Activated CD8-positive, alpha-beta memory T cell treated with anti-CD3 and anti-CD28 coated beads, Interleukin-2, amount 50 U/mL, for 24 hours (primary cell): ENCODE data around the gene C17orf114.
A peak's percentile ranks its signal among the peaks of the same experiment; 100 is the strongest.

ENCODE experiments used
- DNase-seq: peaks from one replicate; pipeline ENCODE4 v3.0.0-alpha.2; 2020; ENCODE audit errors: extremely low read depth

The C17orf114 gene

GRCh38 chr17:4823373-4824089, 21.4 kb upstream of the C17orf114 start:
- DNase-seq: no peak

DNA sequence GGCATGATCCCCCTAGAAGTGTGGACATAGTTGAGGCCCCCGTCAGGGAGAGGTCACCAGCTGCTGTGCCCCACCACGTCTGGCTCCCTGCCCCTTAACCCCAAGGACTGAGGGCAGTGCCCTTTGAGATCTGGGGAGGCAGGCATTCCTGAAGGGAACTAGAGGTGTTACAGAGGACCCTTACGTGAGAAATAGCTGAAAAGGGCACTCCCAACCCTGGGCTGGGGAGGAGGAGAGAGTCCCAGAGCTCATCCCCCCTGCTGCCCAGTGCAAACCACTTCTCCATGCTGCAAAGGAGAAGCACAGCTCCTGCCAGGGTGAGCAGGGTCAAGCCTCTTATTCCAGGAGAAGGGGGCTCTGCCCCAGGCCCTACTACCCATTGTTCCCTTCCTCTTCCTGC, 20.7 kb upstream of the C17orf114 start:
- DNase-seq: no peak

GRCh38 chr17:4818276-4818675, 16.1 kb upstream of the C17orf114 start:
- no peak for DNase-seq

- DNase-seq: no peak
Measured at GRCh38 chr17:4816826-4817225, 14.7 kb upstream of the C17orf114 start.

DNA sequence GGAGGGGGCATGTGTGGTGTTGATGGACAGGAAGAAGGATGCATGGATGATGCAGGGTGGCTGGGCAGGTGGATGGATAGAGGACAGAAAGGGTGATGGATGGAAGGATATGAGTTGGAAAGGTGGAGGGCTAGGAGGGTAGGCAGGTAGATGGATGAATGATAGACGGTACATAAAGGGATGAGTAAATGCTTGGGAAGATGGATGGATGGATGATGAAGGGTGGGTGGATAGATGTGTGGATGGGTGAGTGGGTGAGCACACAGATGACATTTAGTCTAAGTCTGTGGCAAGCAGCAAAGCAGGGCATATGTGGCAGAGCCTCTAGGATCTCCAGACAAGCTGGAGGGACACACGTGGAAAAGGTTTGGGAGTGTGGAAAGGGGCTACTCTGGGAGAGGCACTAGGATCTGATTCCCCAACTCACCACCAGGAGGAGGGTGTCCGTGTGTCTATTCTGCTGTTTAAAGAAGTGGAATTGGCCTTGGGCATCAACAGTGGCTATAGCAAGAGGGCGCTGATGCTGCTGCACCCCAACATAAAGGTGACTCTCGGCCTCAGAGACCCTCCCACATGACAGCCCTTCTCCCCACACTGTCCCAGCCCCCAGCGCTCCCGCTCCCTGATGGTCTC, 13.0 kb upstream of the C17orf114 start:
- no peak for DNase-seq

- DNase-seq: no peak
Measured at GRCh38 chr17:4812690-4813089, 10.6 kb upstream of the C17orf114 start.

GRCh38 chr17:4811471-4811870, 9.3 kb upstream of the C17orf114 start:
- DNase-seq: no peak

DNA sequence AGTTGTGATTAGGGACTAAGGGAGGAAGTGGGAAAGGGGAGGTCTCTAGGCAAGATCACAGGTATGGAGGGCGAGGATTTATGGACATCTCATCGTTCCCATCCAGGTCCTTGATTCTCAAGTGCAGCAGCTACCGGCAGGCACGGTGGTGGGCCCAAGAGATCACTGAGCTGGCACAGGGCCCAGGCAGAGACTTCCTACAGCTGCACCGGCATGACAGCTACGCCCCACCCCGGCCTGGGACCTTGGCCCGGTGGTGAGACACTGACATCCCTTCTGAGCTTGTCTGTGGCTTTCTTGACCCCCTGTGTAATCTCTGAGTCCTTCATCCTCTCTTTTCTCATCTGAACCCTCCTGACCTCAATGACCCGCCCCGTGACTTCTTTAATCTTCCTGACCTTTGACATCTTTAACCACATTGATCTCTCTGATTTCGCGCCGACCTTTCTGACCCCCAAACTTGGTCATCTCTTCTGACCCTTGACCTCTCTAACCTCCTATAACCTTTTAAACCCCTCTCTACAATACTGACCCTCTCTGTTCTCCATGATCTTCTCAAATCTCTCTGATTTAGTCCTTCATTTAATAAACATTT, 8.7 kb upstream of the C17orf114 start:
- no peak for DNase-seq

DNA sequence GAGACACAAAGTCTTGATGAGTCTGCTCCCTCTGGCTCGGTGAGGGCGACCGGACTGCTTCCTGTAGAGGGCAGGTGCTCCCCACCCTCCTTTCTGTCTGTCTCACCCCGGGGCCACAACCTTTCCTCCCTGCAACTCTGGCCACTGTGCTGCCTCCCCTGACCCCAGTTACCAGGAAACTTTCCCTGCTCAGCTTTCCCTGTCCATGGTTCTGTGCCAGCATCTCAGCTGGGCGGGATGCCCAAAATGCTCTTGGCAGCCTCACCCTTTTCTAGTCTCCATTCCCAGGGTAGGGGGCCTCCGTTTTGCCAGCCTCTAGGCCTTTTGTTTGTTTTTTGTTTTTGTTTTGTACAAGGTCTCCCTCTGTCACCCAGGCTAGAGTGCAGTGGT, 6.2 kb upstream of the C17orf114 start:
- no peak for DNase-seq

GRCh38 chr17:4807605-4808377, 5.7 kb upstream of the C17orf114 start:
- DNase-seq: no peak

DNA sequence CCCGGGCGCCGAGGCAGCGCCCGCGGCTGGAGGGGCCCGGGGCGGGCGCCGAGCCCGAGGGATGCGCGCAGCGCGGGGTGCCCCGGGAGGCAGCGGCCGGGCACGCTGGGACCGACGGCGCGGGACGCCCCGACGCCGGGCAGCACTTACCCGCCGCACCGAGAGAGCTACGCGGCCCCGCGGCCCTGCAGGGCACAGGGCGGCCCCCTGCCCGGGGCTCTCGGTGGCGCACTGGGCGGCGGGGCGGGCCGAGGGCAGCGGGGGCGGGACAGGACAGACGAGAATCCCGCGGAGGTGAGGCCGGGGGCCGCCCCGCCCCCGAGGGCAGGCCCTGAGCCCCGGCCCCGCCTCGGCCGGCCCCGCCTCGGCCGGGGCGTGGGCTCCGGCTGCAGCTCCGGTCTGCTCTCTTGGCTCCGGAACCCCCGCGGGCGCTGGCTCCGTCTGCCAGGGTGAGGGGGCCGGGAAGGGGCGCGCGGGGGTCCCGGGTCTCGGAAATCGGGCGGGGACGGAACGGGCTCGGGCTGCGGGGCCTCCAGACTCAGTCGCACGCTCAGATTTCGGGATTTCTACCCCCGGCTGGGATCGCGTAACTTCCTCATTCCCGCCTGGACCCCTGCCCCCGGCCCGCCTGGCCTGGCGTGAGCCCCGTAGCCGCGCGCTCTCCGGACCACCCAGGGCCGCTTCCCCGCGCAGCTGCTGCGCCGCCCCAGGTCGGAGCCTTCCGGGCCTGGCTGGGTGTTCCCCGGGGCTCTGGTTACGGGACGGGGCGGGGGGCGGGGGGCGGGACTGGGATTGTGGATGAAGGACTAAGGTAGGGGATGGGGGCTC, 4.9 kb upstream of the C17orf114 start, which contains the start of gene PLD2:
TSS of gene PLD2 (plus strand) at position 376 of the 828 bp plus-strand sequence. CDS start 621 bp downstream, outside the sequence.
- DNase-seq: peak; percentile 38

DNA sequence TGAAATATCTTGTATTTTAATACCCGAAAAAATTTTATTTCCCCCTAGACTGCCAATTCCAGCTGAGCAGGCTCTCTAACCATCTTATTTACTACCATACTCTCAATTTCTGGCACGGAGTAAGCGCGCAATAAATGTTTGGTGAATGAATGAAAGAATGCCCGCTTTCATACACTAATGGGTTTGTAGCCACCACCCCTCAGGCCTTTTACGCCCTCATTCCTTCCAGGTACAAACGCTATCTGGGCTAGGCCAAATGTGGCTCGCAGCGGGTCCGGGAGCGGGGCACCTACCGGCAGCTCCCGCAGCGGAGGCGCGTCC, 4.3 kb upstream of the C17orf114 start:
- DNase-seq: no peak

GRCh38 chr17:4800462-4801196, 1.5 kb downstream of the C17orf114 start:
- DNase-seq: no peak

DNA sequence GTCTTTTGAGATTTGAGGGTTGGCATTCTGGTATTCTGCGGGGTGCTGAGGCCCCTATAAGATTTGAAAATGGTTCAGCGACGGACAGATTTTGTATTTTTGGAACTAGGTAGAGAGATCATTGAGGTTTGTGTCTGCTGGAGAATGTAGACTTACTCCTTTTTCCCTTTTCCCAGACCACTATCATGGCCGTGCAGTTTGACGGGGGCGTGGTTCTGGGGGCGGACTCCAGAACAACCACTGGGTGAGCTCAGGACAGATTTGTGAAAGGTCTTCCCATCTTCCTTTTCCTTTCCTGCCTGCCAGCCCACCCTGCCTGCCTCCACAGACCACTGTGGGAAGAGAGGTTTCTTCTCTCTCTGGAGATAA, 5.6 kb downstream of the C17orf114 start:
- DNase-seq: no peak

DNA sequence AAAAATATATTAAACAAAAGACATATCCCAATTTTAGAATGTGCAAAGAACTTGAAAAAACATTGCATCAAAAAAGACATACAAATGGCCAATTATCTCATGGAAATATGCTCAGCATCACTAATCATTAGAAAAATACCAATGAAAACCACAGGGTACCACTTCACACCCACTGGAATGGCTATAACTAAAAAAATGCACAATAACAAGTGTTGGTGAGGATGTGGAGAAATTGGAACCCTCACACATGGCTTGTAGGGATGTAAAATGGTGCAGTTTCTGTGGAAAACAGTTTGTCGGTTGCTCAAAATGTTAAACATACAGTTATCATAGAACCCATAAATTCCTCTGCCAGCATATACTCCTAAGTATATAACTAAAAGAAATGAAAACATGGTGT, 7.0 kb downstream of the C17orf114 start:
- DNase-seq: no peak

DNA sequence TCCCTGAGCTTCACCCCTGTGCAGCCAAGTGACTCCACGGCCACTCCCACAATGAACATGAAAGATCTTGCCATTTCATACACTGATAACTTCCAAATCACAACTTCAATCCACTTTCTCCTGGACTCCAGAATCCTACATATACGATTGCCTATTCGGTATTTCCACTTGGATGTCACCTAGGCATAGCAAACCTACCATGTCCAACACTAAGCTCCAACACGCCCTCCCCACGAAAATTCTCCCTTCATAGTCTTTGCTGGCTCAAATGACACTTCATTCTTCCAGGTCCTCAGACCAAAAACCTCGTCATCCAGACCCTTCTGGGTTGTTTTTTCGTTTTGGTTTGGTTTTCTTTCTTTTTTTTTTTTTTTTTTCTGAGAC, 11.4 kb downstream of the C17orf114 start:
- no peak for DNase-seq

- DNase-seq: peak; percentile 47
Measured at GRCh38 chr17:4789951-4790704, 12.0 kb downstream of the C17orf114 start.

GRCh38 chr17:4789701-4789950, 12.5 kb downstream of the C17orf114 start:
- DNase-seq: no peak

DNA sequence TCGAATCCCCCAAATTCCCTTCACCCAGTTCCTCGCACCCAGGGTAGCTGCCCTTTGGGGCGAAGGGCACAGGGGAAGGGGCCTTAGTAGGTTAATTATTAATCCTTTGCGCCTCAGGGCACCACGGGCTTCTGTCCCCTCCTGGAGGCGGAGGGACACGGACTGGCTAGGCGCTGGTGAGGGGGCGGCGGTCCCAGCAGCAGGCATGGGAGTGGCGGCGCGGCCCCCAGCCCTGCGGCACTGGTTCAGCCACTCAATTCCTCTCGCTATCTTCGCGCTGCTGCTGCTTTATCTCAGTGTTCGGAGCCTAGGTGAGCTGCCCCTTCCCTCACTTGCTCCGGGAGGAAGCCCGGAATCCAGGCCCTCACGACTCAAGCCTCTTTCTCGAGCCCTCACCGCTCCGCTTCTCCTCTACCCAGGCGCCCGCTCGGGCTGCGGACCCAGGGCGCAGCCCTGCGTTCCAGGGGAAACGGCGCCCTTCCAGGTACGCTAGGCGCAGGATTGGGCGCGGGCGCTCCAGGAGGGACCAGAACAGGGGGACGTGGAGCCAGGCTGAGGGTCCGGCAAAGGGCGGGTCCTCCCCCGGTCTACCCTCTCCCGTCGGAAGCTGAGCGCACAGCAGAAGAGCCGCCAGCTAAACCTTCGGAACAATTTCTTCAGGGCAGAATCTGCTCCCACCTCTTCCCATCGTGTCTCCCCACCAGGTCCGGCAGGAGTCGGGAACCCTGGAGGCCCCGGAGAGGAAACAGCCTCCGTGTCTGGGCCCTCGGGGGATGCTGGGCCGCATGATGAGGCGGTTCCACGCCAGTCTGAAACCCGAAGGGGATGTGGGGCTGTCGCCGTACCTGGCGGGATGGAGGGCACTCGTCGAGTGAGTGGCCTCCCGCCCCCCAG, 13.1 kb downstream of the C17orf114 start, which contains the start of gene GLTPD2:
TSS of gene GLTPD2 (plus strand) at position 158 of the 894 bp plus-strand sequence. CDS start at position 206, 48 bp downstream.
- no peak for DNase-seq
